DMS153 (cell line): Measurements from ENCODE around the gene ATAD1.
"Not testable (repeated sequence)": the region's sequence is repeated elsewhere in the genome, so short reads cannot be mapped to it uniquely, and the experiment has no call there.

Experiments used
- DNase-seq: peaks from one replicate; lab custom pipeline; 2025; lab: John Stamatoyannopoulos, UW

ATAD1 gene

DNA sequence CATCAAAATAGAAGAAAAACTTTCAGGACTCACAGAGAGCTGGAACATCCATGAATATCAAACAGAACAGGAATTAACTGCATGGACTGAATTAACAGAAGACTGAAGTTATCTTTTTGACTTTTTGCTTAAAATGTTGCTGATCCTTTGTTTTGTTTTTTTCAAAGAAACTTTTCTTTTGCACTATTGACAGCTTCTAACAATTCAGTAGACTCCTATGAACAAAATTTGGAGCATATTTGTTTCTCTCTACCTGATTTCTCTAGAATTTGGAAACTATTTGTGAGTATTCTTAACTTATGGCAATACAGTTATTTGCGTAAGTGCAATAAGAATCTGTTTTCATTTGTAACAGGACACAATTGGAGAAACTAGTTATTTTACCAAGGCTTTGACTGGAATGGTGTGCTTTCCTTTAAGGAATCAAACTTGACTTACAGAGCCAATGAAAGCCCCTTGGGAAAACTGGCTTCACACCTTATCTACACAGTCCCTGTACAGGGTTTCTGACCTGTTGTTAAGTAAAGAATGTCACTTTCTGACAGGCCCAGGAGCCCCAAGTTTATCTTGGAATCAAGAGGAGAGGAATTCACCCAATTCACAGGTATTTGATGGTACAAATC is 16.1 kb downstream of the ATAD1 start:
- DNase-seq, result not testable (repeated sequence)

DNA sequence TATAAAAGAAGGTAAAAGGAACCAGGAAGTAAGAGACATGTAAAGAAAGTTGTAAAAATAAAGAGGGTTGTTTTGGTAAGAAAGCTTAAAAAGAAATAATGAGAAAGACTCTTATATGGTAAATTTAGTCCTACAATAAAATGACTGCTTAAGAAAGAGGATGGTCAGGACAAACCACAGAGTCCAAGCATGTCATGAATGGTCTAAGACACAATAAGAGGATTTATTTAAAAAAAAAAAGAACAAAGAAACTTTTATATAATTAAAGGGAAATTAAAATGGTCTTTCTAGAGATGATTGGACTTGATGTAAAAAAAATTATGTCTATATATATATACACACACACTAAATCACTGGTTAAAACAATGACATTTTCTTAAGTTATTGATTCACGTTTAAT is 18.2 kb downstream of the ATAD1 start:
- DNase-seq, result no peak

DNA sequence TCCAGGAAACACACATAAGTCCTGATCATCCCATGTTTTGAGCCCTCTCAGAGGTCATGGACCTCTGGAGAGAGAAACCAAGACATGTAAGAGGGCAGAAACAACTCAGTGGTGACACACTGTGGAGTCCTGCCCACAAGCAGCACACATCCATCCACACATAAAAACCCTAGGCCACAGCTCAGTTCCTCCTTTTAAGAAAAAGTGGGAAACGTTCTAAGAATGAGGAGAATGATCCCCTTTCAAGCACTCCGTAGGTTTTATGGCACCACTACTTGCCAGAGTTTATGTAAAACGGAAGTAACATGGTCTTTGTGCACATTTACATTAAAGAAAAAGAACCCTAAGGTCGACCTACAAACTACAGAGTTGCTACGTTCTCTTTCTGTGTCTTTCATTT is 19.9 kb downstream of the ATAD1 start:
- no peak for DNase-seq

DNA sequence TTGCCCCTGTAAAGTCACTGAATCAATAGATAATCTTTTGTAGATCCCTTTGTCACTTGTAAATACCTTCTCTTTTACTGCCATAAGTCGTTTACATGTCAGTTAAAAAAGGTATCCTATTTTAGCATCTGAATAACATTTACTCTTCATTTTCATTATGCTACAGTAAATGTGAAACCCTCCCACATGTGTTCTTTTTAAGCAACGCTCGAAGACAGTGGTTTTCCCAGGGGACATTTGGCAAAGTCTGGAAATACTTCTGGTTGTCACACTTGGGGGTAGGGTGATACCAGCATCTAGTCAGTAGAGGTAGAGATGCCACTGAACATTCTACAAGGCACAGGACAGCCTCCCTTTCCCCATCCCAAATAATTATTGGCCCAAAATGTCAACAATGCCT is 23.7 kb downstream of the ATAD1 start:
- DNase-seq, result no peak

DNA sequence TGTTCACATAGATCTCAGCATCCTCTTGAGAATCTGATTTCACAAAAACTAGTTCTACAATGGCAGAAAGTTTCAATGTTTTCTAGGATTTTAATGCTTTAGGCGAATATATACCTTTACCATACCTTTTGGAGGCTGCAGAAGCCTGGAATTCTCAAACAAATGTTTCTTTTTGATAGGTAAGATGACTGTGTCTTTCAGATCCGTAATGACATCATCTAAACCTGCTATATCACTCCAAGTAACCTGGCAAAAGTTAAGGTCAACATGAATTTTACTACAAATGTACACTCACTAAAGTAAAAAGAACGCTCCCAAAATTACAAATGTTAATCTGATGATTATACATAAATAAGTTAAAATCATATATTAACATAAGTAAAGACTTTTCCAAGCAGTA is 27.8 kb downstream of the ATAD1 start:
- no peak for DNase-seq

DNA sequence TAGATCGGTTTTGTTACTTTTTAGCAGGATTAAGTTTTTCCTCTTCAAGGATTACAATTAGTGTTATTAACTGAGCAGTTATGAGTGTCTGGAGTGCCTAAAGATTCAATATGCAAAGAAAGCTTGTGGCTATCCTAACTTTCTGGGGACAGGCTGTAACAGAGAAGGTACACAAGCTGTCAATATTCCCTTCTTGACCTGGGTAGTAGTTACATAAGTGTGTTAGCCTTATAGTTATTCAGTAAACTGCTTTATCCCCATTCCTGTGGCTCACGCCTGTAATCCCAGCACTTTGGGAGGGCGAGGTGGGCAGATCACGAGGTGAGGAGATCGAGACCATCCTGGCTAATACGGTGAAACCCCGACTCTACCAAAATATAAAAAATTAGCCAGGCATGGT is 31.6 kb downstream of the ATAD1 start:
- no peak for DNase-seq

DNA sequence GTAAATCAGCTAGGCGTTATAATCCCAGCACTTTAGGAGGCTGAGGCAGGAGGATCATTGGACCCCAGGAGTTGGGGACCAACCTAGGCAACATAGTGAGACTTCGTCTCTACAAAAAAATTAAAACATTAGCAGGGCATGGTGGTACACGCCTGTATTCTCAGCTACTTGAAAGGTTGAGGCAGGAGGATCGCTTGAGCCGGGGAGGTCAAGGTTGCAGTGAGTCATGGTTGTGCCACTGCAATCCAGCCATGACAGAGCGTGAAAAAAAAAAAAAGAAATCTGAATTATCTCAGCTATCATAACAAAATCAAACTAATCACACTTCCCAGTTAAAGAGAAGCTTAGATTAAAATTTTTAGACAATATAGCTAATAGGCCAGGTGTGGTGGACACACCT is 35.3 kb downstream of the ATAD1 start:
- DNase-seq, result no peak

DNA sequence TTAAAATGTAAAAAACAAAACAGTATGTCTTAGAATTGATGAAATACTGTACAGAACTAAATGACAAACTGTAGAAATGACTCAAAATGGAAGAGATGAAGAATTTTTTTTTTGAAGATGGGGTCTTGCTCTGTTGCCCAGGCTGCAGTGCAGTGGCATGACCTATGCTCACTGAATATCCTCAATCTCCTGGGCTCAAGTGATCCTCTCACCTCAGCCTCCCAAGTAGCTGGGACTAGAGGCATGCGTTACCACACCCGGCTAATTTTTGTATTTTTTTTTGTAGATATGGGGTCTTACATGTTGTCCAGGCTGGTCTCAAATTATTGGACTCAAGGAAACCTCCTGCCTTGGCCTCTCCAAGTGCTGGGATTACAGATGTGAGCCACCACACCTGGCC is 36.5 kb downstream of the ATAD1 start:
- no peak for DNase-seq

DNA sequence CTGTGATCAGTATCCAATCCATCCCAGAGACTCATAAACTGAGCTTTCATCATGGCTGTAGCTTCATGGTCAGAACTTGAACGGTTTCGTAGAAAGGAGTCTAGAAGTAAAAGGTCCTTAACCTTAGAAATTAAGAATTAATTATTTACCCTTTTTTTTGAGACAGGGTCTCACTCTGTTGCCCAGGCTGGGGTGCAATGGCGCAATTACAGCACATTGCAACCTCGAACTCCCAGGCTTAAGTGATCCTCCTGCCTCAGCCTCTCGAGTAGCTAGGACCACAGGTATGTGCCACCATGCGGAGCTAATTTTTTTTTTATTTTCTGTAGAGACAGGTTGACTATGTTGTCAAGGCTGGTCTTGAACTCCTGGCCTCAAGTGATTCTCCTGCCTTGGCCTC is 41.7 kb downstream of the ATAD1 start:
- no peak for DNase-seq

DNA sequence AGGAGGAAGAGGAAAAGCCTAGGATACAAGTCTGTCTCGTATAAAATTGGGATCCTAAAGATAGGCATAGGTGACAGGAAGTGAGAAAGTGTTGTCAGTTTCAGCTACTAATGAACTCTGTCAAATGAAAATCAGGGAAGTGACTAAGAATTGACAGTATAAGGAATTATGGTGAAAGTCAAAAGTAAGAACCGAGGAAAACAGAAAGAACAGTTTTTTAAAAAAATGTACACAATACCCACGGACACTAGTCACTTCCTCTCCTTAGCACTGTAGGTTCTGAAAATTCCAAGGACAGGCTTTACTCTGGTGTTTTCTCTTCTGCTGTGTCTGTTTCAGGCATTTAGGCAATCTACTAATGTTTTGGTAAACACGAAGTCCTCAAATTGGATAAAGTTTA is 42.3 kb downstream of the ATAD1 start:
- DNase-seq, result no peak

DNA sequence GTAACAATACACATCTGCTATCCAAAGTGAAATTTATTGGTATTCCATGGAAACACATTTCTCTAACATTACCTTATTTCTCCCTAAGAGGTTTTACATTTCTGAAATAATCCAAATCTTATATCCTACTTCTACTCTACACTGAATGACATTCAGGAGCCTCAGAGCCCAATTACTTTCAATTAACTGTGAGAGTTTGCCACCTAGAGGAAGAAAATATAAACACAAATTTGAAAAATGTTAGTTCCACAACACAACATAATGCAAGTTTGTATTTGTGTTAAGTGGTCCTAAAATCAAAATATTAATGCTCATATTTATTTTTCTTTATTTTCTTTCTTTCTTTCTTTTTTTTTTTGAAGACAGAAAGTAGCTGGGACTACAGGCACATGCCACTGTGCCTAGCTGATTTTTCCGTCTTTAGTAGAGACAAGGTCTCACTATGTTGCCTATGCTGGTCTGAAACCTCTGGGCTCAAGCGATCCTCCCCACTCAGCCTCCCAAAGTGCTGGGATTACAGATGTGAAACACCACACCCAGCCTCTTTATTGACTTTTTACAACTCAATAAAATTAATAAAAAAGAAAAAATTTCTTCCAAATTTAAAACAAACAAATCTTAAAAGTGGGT is 46.0 kb downstream of the ATAD1 start:
- no peak for DNase-seq

DNA sequence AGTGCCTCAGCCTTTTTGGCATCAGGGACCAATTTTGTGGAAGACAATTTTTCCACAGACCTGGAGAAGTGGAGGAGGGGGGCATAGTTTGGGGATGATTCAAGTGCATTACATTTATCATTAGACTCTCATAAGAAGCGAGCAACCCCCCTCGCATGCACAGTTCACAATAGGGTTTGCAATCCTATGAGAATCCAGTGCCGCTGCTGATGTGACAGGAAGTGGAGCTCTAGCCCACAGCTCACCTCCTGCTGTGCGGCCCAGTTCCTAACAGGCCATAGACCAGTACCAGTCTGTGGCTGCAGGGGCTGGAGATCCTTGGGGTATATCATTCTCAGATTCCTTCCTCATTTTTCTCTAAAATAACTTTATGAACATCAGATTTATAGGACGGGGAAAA is 50.8 kb downstream of the ATAD1 start:
- DNase-seq, result no peak

DNA sequence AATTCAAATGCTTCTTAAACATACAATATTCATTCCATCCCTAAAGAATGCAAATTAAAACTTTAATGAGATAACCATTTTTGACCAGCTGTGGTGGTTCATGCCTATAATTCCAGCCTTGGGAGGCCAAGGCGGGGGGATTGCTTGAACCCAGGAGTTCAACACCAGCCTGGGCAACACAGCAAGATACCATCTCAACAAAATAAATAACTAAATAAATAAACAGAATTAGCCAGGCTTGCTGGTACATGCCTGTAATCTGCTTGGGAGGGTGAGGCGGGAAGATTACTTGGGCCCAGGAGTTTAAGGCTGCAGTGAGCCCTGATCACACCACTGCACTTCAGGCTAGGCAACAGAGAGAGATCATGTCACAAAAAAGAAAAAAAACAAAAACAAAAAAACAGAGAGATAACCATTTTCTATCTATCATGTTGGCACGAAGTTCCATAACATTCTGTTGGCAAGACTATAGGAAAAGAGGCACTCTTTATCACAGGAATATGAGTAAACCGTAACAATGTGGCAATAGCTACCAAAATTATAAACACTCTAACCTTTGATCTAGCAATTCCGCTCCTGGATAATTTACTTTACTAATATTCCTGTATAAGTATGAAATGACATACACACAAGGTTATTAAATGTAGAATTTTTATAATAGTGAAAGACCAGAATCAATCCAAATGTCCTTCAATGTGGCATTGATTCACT is 52.2 kb downstream of the ATAD1 start:
- DNase-seq, result no peak

DNA sequence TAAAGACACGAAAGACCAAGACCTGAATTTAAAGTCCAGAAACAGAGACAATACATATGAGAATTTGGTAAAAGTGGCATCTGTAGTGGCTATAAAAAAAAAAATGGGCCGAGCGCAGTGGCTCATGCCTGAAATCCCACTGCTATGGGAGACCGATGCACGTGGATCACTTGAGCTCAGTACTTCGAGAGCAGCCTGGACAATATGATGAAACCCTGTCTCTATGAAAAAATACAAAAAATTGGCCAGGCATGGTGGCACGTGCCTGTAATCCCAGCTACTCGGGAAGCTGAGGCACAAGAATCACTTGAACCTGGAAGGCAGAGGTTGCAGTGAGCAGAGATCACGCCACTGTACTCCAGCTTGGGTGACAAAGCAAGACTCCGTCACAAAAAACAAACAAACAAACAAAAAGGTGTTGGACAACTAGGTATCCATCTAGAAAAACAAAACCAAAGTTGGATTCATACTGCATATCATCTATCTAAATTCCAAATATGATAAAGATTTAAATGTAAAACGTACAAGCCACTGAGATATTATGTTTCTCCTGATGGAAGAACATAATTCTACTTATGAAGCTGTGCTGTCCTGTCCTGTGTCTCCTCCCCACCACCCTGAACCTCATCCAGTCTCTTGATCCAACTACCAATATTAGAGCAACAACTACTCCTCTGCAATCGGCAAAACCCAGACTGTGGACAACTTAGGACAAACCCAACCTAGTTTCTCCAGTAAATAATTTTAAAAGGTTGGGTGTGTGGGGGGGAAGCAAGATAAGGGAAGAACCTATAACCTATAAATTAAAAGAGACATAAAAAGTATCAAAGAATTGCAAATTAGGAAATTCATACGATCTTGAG is 53.7 kb downstream of the ATAD1 start:
- no peak for DNase-seq

DNA sequence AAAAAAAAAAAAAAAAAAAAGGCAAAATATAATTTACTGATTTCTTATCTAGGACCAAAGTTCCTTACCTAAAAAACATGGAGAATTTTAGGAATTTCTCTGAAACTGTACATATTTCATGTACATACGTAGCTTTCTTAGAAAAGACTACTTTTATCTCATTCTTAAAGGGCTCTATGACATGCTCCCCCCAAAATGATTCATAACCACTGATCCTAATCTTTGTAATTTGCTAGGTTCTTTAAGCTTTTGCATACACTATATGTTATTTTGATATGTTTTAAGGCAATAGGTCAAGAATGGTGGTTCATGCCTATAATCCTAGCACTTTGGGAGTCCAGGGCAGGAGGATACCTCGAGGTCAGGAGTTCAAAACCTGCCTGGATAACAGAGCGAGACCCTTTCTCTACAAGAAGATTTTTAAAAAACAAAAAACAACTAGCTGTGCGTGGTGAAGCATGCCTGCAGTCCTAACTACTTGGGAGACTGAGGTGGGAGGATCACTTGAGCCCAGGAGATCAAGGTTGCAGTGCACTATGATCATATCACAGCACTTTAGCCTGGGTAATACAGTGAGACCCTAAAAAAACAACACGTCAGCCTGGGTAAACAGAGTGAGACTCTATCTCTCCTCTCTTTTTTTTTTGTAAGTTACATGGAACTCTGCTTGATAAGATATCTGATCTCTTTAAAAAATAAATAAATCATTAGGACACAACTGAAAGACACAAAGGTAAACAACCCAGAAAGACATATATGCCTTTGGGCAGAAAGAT is 54.8 kb downstream of the ATAD1 start:
- no peak for DNase-seq

DNA sequence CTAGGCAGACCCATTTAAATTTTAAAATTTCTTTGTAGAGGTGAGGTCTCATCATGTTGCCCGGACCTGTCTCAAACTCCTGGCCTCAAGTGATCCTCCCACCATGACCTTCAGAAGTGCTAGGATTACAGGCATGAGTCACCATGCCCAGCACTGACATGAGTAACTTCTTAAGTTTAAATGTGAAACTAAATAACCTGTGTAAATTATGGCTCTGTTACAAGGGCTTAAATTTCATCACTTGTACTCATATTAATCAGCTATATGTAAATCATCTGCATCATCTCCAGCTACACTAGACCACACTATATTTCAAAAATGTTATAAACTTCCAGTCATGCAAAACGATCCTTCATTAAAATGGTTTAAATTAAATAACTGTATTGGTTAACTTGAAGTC is 56.1 kb downstream of the ATAD1 start:
- DNase-seq, result no peak

DNA sequence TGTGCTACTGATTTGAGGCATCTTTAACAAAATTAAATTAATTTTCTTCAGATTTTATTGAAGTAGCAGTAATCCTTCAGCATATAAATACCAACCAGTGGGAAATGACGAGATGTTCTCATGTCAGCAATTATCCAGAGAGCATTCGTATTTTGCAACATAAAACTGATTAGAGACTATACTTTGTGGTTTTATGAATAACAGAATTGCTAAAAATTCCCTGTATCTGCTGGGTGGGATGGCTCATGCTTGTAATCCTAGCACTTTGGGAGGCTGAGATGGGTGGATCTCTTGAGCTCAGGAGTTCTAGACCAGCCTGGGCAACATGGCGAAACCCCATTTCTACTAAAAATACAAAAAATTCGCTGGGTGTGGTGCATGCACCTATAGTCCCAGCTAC is 56.9 kb downstream of the ATAD1 start:
- no peak for DNase-seq

DNA sequence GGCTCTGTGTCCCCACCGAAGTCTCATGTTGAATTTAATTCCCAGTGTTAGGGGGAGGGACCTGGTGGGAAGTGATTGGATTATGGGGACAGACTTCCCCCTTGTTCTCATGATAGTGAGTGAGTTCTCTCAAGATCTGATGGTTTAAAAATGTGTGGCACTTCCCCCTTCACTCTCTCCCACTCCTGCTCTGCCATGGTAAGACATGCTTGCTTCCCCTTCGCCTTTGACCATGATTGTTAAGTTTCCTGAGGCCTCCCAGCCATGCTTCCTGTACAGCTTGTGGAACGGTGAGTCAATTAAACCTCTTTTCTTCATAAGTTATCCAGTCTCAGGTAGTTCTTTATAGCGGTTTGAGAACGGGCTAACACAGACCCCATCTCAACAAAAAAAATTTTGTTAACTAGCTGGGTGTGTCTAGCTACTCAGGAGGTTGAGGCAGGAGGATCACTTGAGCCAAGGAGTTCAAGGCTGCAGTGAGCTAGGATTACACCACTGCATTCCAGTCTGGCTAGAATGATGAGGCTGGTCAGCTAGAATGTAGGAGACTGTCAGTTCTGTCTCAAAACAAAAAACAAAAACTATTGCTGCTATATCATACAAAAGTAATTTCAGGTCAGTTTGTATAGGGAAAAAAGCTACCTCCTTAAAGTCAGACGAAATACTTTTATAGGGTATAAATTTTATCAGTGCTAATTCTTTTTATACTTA is 57.7 kb downstream of the ATAD1 start:
- DNase-seq, result no peak

DNA sequence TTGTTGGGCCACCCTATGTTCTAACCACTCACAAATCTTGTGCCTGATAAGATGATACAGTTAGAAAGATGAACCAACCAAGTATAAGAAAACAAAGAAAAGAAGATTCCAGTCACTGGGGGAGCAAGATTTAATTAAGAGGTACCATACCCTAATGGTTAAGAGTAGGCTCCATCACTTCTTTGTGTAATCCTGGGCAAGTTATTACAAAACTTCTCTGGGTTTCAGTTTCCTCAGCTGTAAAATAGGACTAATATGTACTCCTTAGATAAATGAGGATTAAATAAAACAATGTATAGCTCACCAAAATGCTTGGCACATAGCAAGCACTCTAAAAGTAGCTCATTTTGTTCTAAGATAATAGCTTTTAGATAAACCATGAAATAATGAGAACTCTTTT is 58.5 kb downstream of the ATAD1 start:
- DNase-seq, result no peak

DNA sequence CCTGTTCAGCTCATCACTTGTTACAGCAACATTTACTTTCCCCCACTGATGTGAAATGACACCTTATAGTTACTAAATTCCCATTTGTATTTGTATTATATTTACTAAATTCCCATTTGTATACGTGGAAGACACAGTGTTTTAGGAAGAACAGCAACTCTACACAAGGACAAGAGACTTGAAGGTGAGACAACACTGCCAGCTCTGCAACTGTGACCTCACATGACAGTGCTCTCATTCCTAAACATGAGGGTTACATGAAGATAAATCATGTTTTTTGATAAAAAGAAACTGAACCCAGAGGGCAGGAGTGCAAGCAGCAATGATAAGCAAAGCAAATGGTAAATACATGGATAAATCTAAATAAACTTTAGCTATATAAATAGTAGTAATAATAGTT is 60.3 kb downstream of the ATAD1 start:
- DNase-seq, result no peak
